ENCODE results near the gene GBP7. TPM values are rescaled to one million over a fixed set of nuclear protein-coding genes. Genes with fewer than 3 reads are reported as not detected.

Gene GBP7
- total RNA-seq, 6 donors from 2014 or later = 0.34 TPM; not detected in 5

GRCh38 chr1:89191314-89191713, 15.5 kb upstream of the GBP7 start:
- peaks cover 0 to 30% (median 9%) of the 10 kb centered on the region in 4 donors for H3K36me3 ChIP-seq

GRCh38 chr1:89190017-89190416, 14.2 kb upstream of the GBP7 start:
- Histone ChIP-seq H3K4me3 (no peak overlapping the region), H3K27ac (no peak overlapping the region), H3K4me1 (peaks cover 0 to 3% (median 1%) of the 10 kb centered on the region in 4 donors), H3K9me3 (no peaks in the 10 kb centered on the region), H3K27me3 (no peaks in the 10 kb centered on the region), H3K36me3 (peaks cover 3 to 43% (median 12%) of the 10 kb centered on the region in 4 donors)
- 87 to 92% methylated on average over 4 of the region's 4 CpGs for WGBS, 2 donors
- DNase-seq = peak in 1 of 2 donors; percentile 8
- TF ChIP-seq EP300 (IDR thresholded peaks at IDR 0.05) (no peak), CTCF (IDR thresholded peaks at IDR 0.05) (no peak), POLR2A (IDR thresholded peaks at IDR 0.05) (no peak), POLR2AphosphoS5 (IDR thresholded peaks at IDR 0.05) (no peak)
- no peak for ATAC-seq (ENCODE audit: low FRiP score in 2 of 2)

More at GRCh38 chr1:89191314-89191713, 15.5 kb upstream of the GBP7 start:
- ATAC-seq (ENCODE audit: low FRiP score in 2 of 2) = no peak
- Histone ChIP-seq H3K27ac (peak overlapping the region in 1 of 4 donors; percentile 32), H3K27me3 (no peaks in the 10 kb centered on the region), H3K9me3 (no peaks in the 10 kb centered on the region), H3K4me3 (no peak overlapping the region), H3K4me1 (peaks cover 0 to 6% (median 1%) of the 10 kb centered on the region in 4 donors)
- no peak for TF ChIP-seq EP300 (IDR thresholded peaks at IDR 0.05)
- no peak for TF ChIP-seq CTCF (IDR thresholded peaks at IDR 0.05)
- TF ChIP-seq POLR2A (IDR thresholded peaks at IDR 0.05) = no peak
- no peak for TF ChIP-seq POLR2AphosphoS5 (IDR thresholded peaks at IDR 0.05)
- WGBS, 2 donors = 69 to 71% methylated on average over 5 of the region's 5 CpGs
- DNase-seq = no peak

GRCh38 chr1:89179343-89179742, 3.5 kb upstream of the GBP7 start:
- 69 to 71% methylated on average over 2 of the region's 2 CpGs for WGBS, 2 donors
- Histone ChIP-seq H3K4me1 (no peaks in the 10 kb centered on the region), H3K9me3 (peaks cover 0 to 6% (median 2%) of the 10 kb centered on the region in 4 donors), H3K4me3 (no peak overlapping the region), H3K36me3 (peaks cover 0 to 18% (median 6%) of the 10 kb centered on the region in 4 donors), H3K27ac (no peak overlapping the region), H3K27me3 (no peaks in the 10 kb centered on the region)
- ATAC-seq (ENCODE audit: low FRiP score in 2 of 2) = no peak
- no peak for DNase-seq
- no peak for TF ChIP-seq POLR2A (IDR thresholded peaks at IDR 0.05)
- TF ChIP-seq CTCF (IDR thresholded peaks at IDR 0.05) = no peak
- no peak for TF ChIP-seq EP300 (IDR thresholded peaks at IDR 0.05)
- no peak for TF ChIP-seq POLR2AphosphoS5 (IDR thresholded peaks at IDR 0.05)

GRCh38 chr1:89176971-89177370, 1.2 kb upstream of the GBP7 start:
- TF ChIP-seq EP300 (IDR thresholded peaks at IDR 0.05) (no peak), POLR2A (IDR thresholded peaks at IDR 0.05) (no peak), POLR2AphosphoS5 (IDR thresholded peaks at IDR 0.05) (no peak), CTCF (IDR thresholded peaks at IDR 0.05) (no peak)
- Histone ChIP-seq H3K27me3 (no peaks in the 10 kb centered on the region), H3K4me3 (no peak overlapping the region), H3K9me3 (no peaks in the 10 kb centered on the region), H3K27ac (peak overlapping the region in 1 of 4 donors; percentile 6), H3K4me1 (no peaks in the 10 kb centered on the region), H3K36me3 (no peaks in the 10 kb centered on the region)
- 93 to 95% methylated on average over 2 of the region's 2 CpGs for WGBS, 2 donors
- DNase-seq (no peak), ATAC-seq (ENCODE audit: low FRiP score in 2 of 2) (no peak)

GRCh38 chr1:89174491-89174890, 1.3 kb downstream of the GBP7 start:
- DNase-seq (no peak), ATAC-seq (ENCODE audit: low FRiP score in 2 of 2) (no peak)
- TF ChIP-seq POLR2AphosphoS5 (IDR thresholded peaks at IDR 0.05) (no peak), POLR2A (IDR thresholded peaks at IDR 0.05) (no peak), CTCF (IDR thresholded peaks at IDR 0.05) (no peak), EP300 (IDR thresholded peaks at IDR 0.05) (no peak)
- 85 to 93% methylated on average over 3 of the region's 3 CpGs for WGBS, 2 donors
- no peak overlapping the region for H3K4me3 ChIP-seq
- H3K27ac ChIP-seq = no peak overlapping the region
- no peaks in the 10 kb centered on the region for H3K9me3 ChIP-seq
- no peaks in the 10 kb centered on the region for H3K27me3 ChIP-seq
- H3K36me3 ChIP-seq = no peaks in the 10 kb centered on the region
- no peaks in the 10 kb centered on the region for H3K4me1 ChIP-seq
